Measurements from ENCODE around the gene RHOD. TPM values are rescaled to one million over a fixed set of nuclear protein-coding genes. Genes with fewer than 3 reads are reported as not detected.
A peak's percentile ranks its signal among the peaks of the same experiment; 100 is the strongest.

The RHOD gene
- polyA plus RNA-seq, 1 donor (not counting 4 experiments of a cell fraction or from before 2014, with no cell fraction given), result 119 TPM

DNA sequence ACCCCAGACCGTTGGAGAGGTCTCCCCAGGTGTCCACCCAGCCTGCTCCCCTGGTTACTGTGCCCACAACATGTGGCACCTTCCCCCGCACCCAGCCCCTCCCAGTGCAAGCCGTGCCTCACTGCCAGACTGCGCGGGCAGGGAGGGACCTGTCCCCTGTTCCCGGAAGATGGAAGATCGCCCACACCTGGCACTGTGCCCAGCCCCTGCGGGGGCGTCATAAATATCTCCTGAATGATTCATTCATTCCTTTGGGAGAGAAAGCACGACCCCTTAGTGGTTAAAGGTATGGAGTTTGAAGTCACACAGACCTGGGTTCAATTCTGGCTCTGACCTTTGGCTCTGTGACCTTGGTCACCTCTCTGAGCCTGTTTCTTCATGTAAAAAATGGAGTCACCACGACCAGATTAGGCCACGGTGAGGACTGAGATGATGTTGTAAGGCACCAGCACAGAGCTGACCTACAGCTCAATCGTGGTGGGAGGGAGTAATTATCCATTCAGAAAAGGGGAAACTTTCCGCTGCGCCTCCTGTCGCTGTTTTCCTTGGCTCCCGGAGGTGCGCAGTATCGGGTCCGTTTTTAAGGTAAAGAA lies 34.2 kb upstream of the RHOD start:
- no peaks in the 10 kb centered on the region for H3K9me1 ChIP-seq (ENCODE audit: control insufficient read depth, extremely low read depth, insufficient read depth, low read length)
- peak overlapping the region; percentile 87 for H3K4me2 ChIP-seq (ENCODE audit: control insufficient read depth, extremely low read depth, insufficient read depth, low read depth, low read length)
- no peaks in the 10 kb centered on the region for H3K79me2 ChIP-seq (ENCODE audit: control insufficient read depth, insufficient read depth, low read length)
- H3K4me3 ChIP-seq (ENCODE audit: control insufficient read depth in 2 of 3, extremely low read depth in 1 of 3, insufficient read depth in 2 of 3, low read depth in 1 of 3, low read length in 3 of 3), result peak overlapping the region in 2 of 3 experiments; percentile 30 to 50
- peaks cover 27% of the 10 kb centered on the region for H3K4me1 ChIP-seq (ENCODE audit: control insufficient read depth, extremely low read depth, insufficient read depth, low read length)
- peaks cover 26% of the 10 kb centered on the region for H3K27me3 ChIP-seq (ENCODE audit: control insufficient read depth, extremely low read depth, insufficient read depth, low read length)
- H3K27ac ChIP-seq (ENCODE audit: control insufficient read depth, insufficient read depth, low read length), result no peak overlapping the region
- peak overlapping the region; percentile 13 for H3K9ac ChIP-seq (ENCODE audit: control insufficient read depth, extremely low read depth, insufficient read depth, low read length)
- no peak overlapping the region for H2AFZ ChIP-seq (ENCODE audit: control insufficient read depth, low read length)
- dilution Hi-C loops (cut with MboI; ENCODE audit: extremely low pct_ligation_motif_present, low sequenced_read_pairs), result no loop called here
- H3K36me3 ChIP-seq (ENCODE audit: control insufficient read depth in 2 of 2, extremely low read depth in 1 of 2, insufficient read depth in 2 of 2, low read length in 2 of 2), result no peaks in the 10 kb centered on the region
- peak; percentile 68 for FAIRE-seq
- no peaks in the 10 kb centered on the region for H3K9me3 ChIP-seq (ENCODE audit: control insufficient read depth, low read depth, low read length)
- no peaks in the 10 kb centered on the region for H4K20me1 ChIP-seq (ENCODE audit: control insufficient read depth, extremely low read depth, insufficient read depth, low read length)
- peak; percentile 66 for DNase-seq (ENCODE audit: low read depth, low spot score)
- no peak for TF ChIP-seq EZH2 (IDR thresholded peaks at IDR 0.05; ENCODE audit: low read length)
- TF ChIP-seq, protein P1, sequence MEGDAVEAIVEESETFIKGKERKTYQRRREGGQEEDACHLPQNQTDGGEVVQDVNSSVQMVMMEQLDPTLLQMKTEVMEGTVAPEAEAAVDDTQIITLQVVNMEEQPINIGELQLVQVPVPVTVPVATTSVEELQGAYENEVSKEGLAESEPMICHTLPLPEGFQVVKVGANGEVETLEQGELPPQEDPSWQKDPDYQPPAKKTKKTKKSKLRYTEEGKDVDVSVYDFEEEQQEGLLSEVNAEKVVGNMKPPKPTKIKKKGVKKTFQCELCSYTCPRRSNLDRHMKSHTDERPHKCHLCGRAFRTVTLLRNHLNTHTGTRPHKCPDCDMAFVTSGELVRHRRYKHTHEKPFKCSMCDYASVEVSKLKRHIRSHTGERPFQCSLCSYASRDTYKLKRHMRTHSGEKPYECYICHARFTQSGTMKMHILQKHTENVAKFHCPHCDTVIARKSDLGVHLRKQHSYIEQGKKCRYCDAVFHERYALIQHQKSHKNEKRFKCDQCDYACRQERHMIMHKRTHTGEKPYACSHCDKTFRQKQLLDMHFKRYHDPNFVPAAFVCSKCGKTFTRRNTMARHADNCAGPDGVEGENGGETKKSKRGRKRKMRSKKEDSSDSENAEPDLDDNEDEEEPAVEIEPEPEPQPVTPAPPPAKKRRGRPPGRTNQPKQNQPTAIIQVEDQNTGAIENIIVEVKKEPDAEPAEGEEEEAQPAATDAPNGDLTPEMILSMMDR (optimal IDR thresholded peaks at IDR 0.05 in 1 of 3, IDR thresholded peaks at IDR 0.05 in 1 of 3, conservative IDR thresholded peaks at IDR 0.05 in 1 of 3; ENCODE audit: extremely low read depth in 1 of 3, insufficient read depth in 2 of 3, low read length in 3 of 3), result no peak

DNA sequence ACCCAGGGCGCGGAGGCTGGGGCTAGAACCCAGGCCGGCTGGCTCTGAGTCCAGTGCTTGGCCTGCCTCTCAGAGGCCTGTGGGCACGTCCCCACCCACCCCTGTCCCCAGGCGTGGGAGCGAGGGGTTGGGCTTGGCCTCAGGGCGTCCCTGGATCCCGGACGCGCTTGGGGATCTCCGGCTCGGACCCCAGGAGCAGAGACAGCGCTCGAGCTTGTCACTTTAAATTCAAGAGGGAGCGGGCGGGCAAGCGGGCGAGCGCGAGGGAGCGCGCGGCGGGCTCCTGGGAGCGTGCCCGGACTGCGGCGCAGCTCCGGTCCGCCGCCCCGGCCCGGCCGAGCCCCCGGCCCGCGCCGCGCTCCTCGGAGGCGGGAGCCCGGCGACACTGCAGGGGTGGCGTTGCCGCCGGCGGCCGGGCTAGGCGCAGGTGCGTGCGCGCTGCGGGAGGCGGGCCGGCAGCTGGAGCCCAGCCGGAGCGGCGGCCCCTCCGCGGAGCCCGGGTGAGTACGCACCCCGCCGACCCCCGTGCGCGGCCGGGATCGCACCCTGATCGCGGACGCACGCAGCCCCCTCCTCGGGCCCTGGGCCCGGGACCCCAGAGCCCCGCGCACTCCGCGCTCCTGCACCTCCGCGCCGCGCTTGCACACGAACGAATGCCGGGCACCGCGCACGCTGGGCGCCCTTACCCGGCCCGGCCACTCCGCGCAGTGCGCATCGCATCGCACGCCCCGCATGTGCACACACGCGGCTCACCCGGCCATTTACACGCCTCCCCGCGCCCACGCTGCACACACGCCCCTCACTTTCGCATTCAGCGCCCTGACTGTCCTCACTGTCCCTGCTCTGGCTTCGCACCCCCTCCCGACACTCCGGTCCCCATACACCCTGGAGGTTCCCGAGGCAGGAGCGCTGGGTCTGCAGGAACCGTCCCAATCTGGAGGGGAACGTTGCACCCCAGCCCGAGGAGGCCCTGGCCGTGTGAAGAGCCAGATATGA lies 33.4 kb upstream of the RHOD start, which contains the start of gene SYT12:
SYT12 (plus strand) TSS at position 174 of the 996 bp plus-strand sequence. CDS start 7,011 bp downstream, outside the sequence.
- Histone ChIP-seq H3K4me2 (ENCODE audit: control insufficient read depth, extremely low read depth, insufficient read depth, low read depth, low read length) (peak within 1 kb of the TSS; percentile 87), H3K79me2 (ENCODE audit: control insufficient read depth, insufficient read depth, low read length) (no peaks in the 10 kb centered on the region), H3K9ac (ENCODE audit: control insufficient read depth, extremely low read depth, insufficient read depth, low read length) (peak within 1 kb of the TSS; percentile 13), H4K20me1 (ENCODE audit: control insufficient read depth, extremely low read depth, insufficient read depth, low read length) (no peaks in the 10 kb centered on the region), H3K9me3 (ENCODE audit: control insufficient read depth, low read depth, low read length) (no peaks in the 10 kb centered on the region), H3K4me1 (ENCODE audit: control insufficient read depth, extremely low read depth, insufficient read depth, low read length) (peaks cover 35% of the 10 kb centered on the region), H3K36me3 (ENCODE audit: control insufficient read depth in 2 of 2, extremely low read depth in 1 of 2, insufficient read depth in 2 of 2, low read length in 2 of 2) (no peaks in the 10 kb centered on the region), H3K4me3 (ENCODE audit: control insufficient read depth in 2 of 3, extremely low read depth in 1 of 3, insufficient read depth in 2 of 3, low read depth in 1 of 3, low read length in 3 of 3) (peak within 1 kb of the TSS; percentile 14 to 50 (median 30)), H2AFZ (ENCODE audit: control insufficient read depth, low read length) (peak within 1 kb of the TSS; percentile 49), H3K27me3 (ENCODE audit: control insufficient read depth, extremely low read depth, insufficient read depth, low read length) (peaks cover 26% of the 10 kb centered on the region), H3K9me1 (ENCODE audit: control insufficient read depth, extremely low read depth, insufficient read depth, low read length) (no peaks in the 10 kb centered on the region), H3K27ac (ENCODE audit: control insufficient read depth, insufficient read depth, low read length) (no peak within 1 kb of the TSS)
- DNase-seq (ENCODE audit: low read depth, low spot score) (no peak), FAIRE-seq (no peak)
- dilution Hi-C loops (cut with MboI; ENCODE audit: extremely low pct_ligation_motif_present, low sequenced_read_pairs), result no loop called here
- TF ChIP-seq, protein P1 (optimal IDR thresholded peaks at IDR 0.05 in 1 of 3, IDR thresholded peaks at IDR 0.05 in 1 of 3, conservative IDR thresholded peaks at IDR 0.05 in 1 of 3; ENCODE audit: extremely low read depth in 1 of 3, insufficient read depth in 2 of 3, low read length in 3 of 3), result no peak
- TF ChIP-seq EZH2 (IDR thresholded peaks at IDR 0.05; ENCODE audit: low read length), result peak; percentile 66

All from keratinocyte (primary cell).